WERI-Rb-1 (cell line): ENCODE data around the gene TCTN3.
"Not testable (repeated sequence)": the region's sequence is repeated elsewhere in the genome, so short reads cannot be mapped to it uniquely, and the experiment has no call there.

ENCODE experiments used
- DNase-seq: peaks from one replicate; pipeline ENCODE4 v3.0.0-alpha.2; 2020
- H3K27ac ChIP-seq: fragments of 250-450 bp; sonication (Bioruptor Pico); 2 replicates; pipeline ENCODE4 v1.5.1; 2020; ENCODE audit warnings: mild to moderate bottlenecking, moderate library complexity
- H3K27me3 ChIP-seq: fragments of 250-450 bp; sonication (Bioruptor Pico); 2 replicates; pipeline ENCODE4 v1.5.1; 2021; ENCODE audit warnings: mild to moderate bottlenecking, low read depth, moderate library complexity; ENCODE audit not compliant: insufficient read depth, severe bottlenecking
- H3K36me3 ChIP-seq: fragments of 250-450 bp; sonication (Bioruptor Pico); 2 replicates; pipeline ENCODE4 v1.5.1; 2020; ENCODE audit warnings: mild to moderate bottlenecking, moderate library complexity
- H3K4me3 ChIP-seq: 2 replicates; pipeline ENCODE4 v1.5.1; 2011; ENCODE audit warnings: low read depth, mild to moderate bottlenecking, control low read depth, low read length
- H3K9me3 ChIP-seq: fragments of 250-450 bp; sonication (Bioruptor Pico); 2 replicates; pipeline ENCODE4 v1.5.1; 2021; ENCODE audit warnings: mild to moderate bottlenecking, moderate library complexity; ENCODE audit not compliant: severe bottlenecking
- TF ChIP-seq, protein P1 (sequence below): IDR thresholded peaks from 2 replicates; pipeline ENCODE4 v1.5.1; 2011; ENCODE audit warnings: low read depth, mild to moderate bottlenecking, control low read depth, inconsistent platforms, low read length

TCTN3 gene

DNA sequence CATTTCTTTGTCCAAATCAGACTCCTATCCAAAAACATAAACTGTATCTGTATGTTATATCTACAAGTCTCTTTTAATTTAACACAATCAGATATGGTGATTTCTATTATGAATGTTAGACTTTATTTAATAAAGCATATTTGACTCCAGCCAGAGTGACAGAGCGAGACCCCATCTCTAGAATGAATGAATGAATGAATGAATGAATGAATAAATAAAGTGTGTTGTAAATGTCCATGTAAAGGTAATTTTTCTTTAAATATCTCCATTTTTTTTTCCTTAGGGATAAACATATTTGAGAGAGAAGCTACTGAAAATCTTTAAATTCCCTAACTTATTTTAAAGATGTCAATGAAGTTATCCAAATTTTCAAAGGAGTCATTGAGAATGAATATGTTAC lies 19.1 kb downstream of the TCTN3 start:
- TF ChIP-seq, protein P1, sequence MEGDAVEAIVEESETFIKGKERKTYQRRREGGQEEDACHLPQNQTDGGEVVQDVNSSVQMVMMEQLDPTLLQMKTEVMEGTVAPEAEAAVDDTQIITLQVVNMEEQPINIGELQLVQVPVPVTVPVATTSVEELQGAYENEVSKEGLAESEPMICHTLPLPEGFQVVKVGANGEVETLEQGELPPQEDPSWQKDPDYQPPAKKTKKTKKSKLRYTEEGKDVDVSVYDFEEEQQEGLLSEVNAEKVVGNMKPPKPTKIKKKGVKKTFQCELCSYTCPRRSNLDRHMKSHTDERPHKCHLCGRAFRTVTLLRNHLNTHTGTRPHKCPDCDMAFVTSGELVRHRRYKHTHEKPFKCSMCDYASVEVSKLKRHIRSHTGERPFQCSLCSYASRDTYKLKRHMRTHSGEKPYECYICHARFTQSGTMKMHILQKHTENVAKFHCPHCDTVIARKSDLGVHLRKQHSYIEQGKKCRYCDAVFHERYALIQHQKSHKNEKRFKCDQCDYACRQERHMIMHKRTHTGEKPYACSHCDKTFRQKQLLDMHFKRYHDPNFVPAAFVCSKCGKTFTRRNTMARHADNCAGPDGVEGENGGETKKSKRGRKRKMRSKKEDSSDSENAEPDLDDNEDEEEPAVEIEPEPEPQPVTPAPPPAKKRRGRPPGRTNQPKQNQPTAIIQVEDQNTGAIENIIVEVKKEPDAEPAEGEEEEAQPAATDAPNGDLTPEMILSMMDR = no peak
- Histone ChIP-seq H3K27me3 (no peaks in the 10 kb centered on the region), H3K9me3 (no peaks in the 10 kb centered on the region), H3K36me3 (peaks cover 14% of the 10 kb centered on the region), H3K27ac (no peak overlapping the region), H3K4me3 (no peak overlapping the region)
- DNase-seq = no peak

DNA sequence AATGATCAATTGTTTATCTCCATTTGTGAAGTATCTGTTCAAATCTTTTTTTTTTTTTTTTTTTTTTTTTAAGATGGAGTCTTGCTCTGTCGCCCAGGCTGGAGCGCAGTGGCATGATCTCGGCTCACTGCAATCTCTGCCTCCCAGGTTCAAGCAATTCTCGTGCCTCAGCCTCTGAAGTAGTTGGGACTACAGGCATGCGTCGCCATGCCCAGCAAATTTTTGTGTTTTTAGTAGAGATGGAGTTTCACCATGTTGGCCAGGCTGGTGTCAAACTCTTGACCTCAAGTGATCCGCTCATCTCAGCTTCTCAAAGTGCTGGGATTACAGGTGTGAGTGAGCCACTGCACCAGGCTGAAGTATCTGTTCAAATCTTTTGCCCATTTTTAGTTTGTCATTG lies 21.1 kb downstream of the TCTN3 start:
- H3K4me3 ChIP-seq, H3K9me3 ChIP-seq, H3K36me3 ChIP-seq, H3K27me3 ChIP-seq, H3K27ac ChIP-seq, DNase-seq: not testable (repeated sequence)

DNA sequence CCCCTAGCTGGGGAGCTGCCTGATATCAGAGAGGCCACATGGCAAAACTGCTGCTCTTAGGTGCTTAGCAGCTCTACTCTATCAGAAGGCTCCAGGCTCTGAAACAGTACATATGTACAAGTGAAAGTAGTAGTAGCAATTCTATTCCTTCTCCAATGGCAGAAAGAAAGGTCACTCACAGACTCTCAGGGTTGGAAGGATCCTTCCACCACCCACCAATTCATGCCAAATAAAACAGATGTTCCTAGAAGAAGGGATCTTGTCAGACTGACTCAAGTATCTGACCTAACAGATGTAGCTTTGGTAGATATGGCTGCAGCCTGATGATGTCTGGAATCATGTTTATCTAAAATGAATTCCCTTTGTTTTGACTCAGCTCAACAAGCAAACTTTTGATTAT lies 29.2 kb downstream of the TCTN3 start:
- peaks cover 6% of the 10 kb centered on the region for H3K36me3 ChIP-seq

DNA sequence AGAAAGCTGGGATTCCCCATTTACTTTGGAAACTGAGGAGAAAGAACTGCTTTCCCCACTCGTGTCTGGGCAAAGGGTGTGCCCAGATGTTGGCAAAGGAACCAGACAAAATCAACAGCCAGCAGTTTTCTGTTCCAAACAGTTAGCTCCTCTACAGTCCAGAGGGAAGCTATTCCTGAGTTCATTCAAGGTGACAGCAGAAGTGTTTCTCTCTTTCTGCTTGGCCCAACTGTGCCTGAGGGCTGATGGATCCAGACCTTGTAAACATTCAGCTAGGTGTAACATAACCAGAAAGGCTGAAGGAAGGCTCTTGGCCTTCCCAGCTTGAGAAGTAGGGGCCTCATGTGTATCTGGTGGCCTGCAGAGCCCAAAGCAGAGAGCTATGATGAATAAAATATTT lies 30.2 kb downstream of the TCTN3 start:
- DNase-seq = no peak
- Histone ChIP-seq H3K9me3 (no peaks in the 10 kb centered on the region), H3K4me3 (no peak overlapping the region), H3K27ac (no peak overlapping the region), H3K27me3 (no peaks in the 10 kb centered on the region), H3K36me3 (peaks cover 6% of the 10 kb centered on the region)
- TF ChIP-seq, protein P1 = no peak

More for the DNA sequence above, 29.2 kb downstream of the TCTN3 start:
- TF ChIP-seq, protein P1 = no peak
- DNase-seq = no peak
- no peaks in the 10 kb centered on the region for H3K9me3 ChIP-seq
- H3K4me3 ChIP-seq = no peak overlapping the region
- no peaks in the 10 kb centered on the region for H3K27me3 ChIP-seq
- no peak overlapping the region for H3K27ac ChIP-seq

DNA sequence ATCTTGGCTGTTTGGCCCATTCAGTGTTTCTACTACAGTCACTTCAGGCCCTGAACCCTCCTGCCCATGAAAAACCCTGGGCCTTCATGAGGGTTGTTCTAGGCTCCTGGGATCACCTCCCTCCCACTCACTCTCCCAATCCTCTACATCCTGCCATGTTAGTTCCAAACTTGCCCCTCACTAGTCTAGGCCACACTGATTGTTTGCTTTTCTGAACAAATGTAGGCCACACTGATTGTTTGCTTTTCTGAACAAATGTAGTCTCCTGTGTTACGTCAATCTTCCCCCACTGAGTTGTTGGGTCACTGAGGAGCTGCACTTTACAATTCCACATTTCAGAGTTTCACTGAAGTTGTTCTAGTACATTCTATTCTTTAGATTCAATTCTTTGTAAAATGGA lies 31.9 kb downstream of the TCTN3 start:
- Histone ChIP-seq H3K27me3 (no peaks in the 10 kb centered on the region), H3K9me3 (no peaks in the 10 kb centered on the region), H3K36me3 (peaks cover 6% of the 10 kb centered on the region), H3K27ac (no peak overlapping the region), H3K4me3 (no peak overlapping the region)
- TF ChIP-seq, protein P1 = no peak
- DNase-seq = no peak

DNA sequence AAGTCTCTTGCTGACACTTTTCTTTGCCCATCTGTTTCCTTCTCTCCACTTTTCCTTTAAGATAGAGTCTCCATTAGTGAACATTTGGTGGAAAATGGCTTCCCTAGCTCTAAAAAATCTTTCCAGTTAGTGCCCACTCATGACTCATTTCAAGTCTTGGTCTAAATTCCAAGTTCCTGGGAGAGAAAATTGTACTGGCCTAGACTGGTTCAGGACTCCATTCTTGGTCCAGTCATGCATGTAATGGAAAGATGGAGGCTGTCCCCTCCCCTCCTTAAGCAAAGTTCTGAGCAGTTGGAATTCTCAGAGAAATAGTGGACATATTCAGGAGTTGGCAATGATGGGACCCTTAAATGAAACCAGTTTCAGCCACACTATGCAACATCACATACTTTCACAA lies 33.4 kb downstream of the TCTN3 start:
- Histone ChIP-seq H3K4me3 (no peak overlapping the region), H3K36me3 (peaks cover 6% of the 10 kb centered on the region), H3K27ac (no peak overlapping the region), H3K27me3 (no peaks in the 10 kb centered on the region), H3K9me3 (no peaks in the 10 kb centered on the region)
- DNase-seq = no peak
- TF ChIP-seq, protein P1 = no peak
